Hepatocyte (in vitro differentiated cells): ENCODE results near the gene DOCK8. TPM values are rescaled to one million over a fixed set of nuclear protein-coding genes. Genes with fewer than 3 reads are reported as not detected.

ENCODE experiments used
- DNase-seq: peaks from one replicate; pipeline ENCODE4 v3.0.0-alpha.2; 2016; ENCODE audit warnings: low spot score
- H2AFZ ChIP-seq: fragments of 200-600 bp; sonication (generic); 2 replicates; pipeline ENCODE4 v1.6.0; 2016; ENCODE audit warnings: antibody characterized with exemption, mild to moderate bottlenecking
- H3K27ac ChIP-seq: fragments of 200-600 bp; sonication (generic); 2 replicates; pipeline ENCODE4 v1.5.1; 2016; ENCODE audit warnings: mild to moderate bottlenecking
- H3K27me3 ChIP-seq: fragments of 200-600 bp; sonication (generic); 2 replicates; pipeline ENCODE4 v1.6.1; 2016
- H3K36me3 ChIP-seq: fragments of 200-600 bp; sonication (generic); replicated peaks from 2 replicates; pipeline ENCODE4 v1.5.1; 2016; ENCODE audit warnings: low read depth; ENCODE audit not compliant: insufficient read depth
- H3K4me1 ChIP-seq: fragments of 200-600 bp; sonication (generic); 2 replicates; pipeline ENCODE4 v1.5.1; 2016; ENCODE audit warnings: mild to moderate bottlenecking, moderate library complexity; ENCODE audit not compliant: insufficient read depth
- H3K4me2 ChIP-seq: fragments of 200-600 bp; sonication (generic); 2 replicates; pipeline ENCODE4 v1.6.0; 2016
- H3K4me3 ChIP-seq: fragments of 200-600 bp; sonication (generic); 2 replicates; pipeline ENCODE4 v1.5.1; 2016; ENCODE audit warnings: mild to moderate bottlenecking
- H3K79me2 ChIP-seq: fragments of 200-600 bp; sonication (generic); 2 replicates; pipeline ENCODE4 v1.6.0; 2017; ENCODE audit warnings: mild to moderate bottlenecking
- H3K9me2 ChIP-seq: fragments of 200-600 bp; sonication (generic); replicated peaks from 2 replicates; pipeline ENCODE4 v1.6.0; 2017; ENCODE audit warnings: mild to moderate bottlenecking; ENCODE audit not compliant: insufficient read depth
- H3K9me3 ChIP-seq: fragments of 200-600 bp; sonication (generic); 2 replicates; pipeline ENCODE4 v1.5.1; 2016; ENCODE audit warnings: low read depth, mild to moderate bottlenecking
- H4K20me1 ChIP-seq: fragments of 200-600 bp; sonication (generic); 2 replicates; pipeline ENCODE4 v1.6.0; 2016; ENCODE audit warnings: mild to moderate bottlenecking; ENCODE audit not compliant: insufficient read depth, poor library complexity, severe bottlenecking
- EZH2 ChIP-seq: fragments of 200-600 bp; sonication (generic); IDR thresholded peaks from 2 replicates; pipeline ENCODE4 v1.6.1; 2016; ENCODE audit warnings: antibody characterized with exemption, mild to moderate bottlenecking, borderline replicate concordance
- EZH2phosphoT487 ChIP-seq: fragments of 200-600 bp; sonication (generic); IDR thresholded peaks from one replicate; pipeline ENCODE4 v1.6.1; 2018; ENCODE audit warnings: antibody characterized with exemption, mild to moderate bottlenecking, low read depth, moderate library complexity; ENCODE audit not compliant: unreplicated experiment, severe bottlenecking
- WGBS: methylation state at CpG from one replicate; pipeline ENCODE4 v1.1.6; 2016; ENCODE audit warnings: low lambda C conversion rate; ENCODE audit errors: missing lambda C conversion rate; 5-methylcytosine and 5-hydroxymethylcytosine counted together
- polyA plus RNA-seq: library from polyadenylated mRNA; unstranded; fragments of >200 nt; fragmentation: Nextera tagmentation; extraction: Ambion mirVana; gene quantifications from 2 replicates; pipeline ENCODE4 v1.2.1, GENCODE V29; 2016
- total RNA-seq: library from RNA; depleted of rRNA; stranded (reverse); fragments of >200 nt; gene quantifications from 2 replicates; pipeline ENCODE4 v1.2.3, GENCODE V29; 2014
- TF ChIP-seq, protein P1 (sequence below): fragments of 200-600 bp; sonication (generic); IDR thresholded peaks from 2 replicates; pipeline ENCODE4 v1.5.1; 2016; ENCODE audit warnings: antibody characterized with exemption, mild to moderate bottlenecking; ENCODE audit not compliant: poor library complexity

DOCK8 gene
- total and polyA plus RNA-seq, 2 experiments from 2014 or later: 6.5 to 6.6 TPM

DNA sequence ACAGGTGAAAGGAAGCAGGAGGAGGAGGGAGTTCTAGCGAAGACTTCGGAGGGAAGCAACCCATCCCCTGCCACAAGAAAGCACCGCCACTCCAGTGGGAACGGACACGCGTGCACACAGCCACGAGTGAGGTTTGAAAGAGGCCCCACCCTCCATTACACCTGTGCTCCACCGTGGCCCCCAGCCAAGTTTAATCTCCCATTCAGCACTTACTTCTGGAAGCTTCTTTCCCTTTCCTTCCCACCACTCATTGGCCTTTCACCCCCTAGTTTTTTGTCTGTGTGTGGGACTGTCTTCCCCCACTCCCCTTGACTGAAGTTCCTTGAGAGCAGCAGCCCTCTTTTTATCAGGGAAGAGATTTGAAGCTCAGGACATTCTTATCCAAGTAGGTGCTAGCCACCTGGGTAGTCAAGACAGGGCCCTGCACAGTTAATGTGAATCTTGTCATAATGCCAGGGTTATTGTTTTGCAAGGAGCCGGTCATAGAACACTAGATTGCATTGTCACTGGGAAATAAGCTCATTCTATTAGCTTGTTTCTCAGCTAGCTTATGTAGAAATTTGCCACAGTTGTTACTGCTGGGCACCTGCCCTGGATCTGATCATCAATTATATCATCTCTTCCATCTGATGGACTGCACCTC lies 256.0 kb downstream of the DOCK8 start:
- peak overlapping the region; percentile 68 for H2AFZ ChIP-seq
- no peaks in the 10 kb centered on the region for H3K9me3 ChIP-seq
- TF ChIP-seq, protein P1, sequence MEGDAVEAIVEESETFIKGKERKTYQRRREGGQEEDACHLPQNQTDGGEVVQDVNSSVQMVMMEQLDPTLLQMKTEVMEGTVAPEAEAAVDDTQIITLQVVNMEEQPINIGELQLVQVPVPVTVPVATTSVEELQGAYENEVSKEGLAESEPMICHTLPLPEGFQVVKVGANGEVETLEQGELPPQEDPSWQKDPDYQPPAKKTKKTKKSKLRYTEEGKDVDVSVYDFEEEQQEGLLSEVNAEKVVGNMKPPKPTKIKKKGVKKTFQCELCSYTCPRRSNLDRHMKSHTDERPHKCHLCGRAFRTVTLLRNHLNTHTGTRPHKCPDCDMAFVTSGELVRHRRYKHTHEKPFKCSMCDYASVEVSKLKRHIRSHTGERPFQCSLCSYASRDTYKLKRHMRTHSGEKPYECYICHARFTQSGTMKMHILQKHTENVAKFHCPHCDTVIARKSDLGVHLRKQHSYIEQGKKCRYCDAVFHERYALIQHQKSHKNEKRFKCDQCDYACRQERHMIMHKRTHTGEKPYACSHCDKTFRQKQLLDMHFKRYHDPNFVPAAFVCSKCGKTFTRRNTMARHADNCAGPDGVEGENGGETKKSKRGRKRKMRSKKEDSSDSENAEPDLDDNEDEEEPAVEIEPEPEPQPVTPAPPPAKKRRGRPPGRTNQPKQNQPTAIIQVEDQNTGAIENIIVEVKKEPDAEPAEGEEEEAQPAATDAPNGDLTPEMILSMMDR: no peak
- TF ChIP-seq EZH2 (no peak), EZH2phosphoT487 (no peak)
- peaks cover 15% of the 10 kb centered on the region for H3K4me1 ChIP-seq
- no peaks in the 10 kb centered on the region for H3K36me3 ChIP-seq
- 19% methylated on average over 9 of the region's 9 CpGs for WGBS
- no peaks in the 10 kb centered on the region for H3K27me3 ChIP-seq
- no peaks in the 10 kb centered on the region for H4K20me1 ChIP-seq
- H3K4me2 ChIP-seq: peak overlapping the region; percentile 81
- no peaks in the 10 kb centered on the region for H3K9me2 ChIP-seq
- peak; percentile 26 for DNase-seq
- peaks cover 4% of the 10 kb centered on the region for H3K79me2 ChIP-seq
- H3K4me3 ChIP-seq: peak overlapping the region; percentile 52
- peak overlapping the region; percentile 69 for H3K27ac ChIP-seq

- 96% methylated on average over 4 of the region's 4 CpGs for WGBS
- H3K79me2 ChIP-seq: peaks cover 4% of the 10 kb centered on the region
- no peak for TF ChIP-seq EZH2phosphoT487
- TF ChIP-seq, protein P1: no peak
- no peak for TF ChIP-seq EZH2
- no peak overlapping the region for H3K27ac ChIP-seq
- peaks cover 15% of the 10 kb centered on the region for H3K4me1 ChIP-seq
- H3K4me2 ChIP-seq: peak overlapping the region; percentile 81
- H2AFZ ChIP-seq: no peak overlapping the region
- H3K4me3 ChIP-seq: no peak overlapping the region
- H3K9me3 ChIP-seq: no peaks in the 10 kb centered on the region
- no peaks in the 10 kb centered on the region for H4K20me1 ChIP-seq
- DNase-seq: no peak
- H3K9me2 ChIP-seq: no peaks in the 10 kb centered on the region
- no peaks in the 10 kb centered on the region for H3K36me3 ChIP-seq
- H3K27me3 ChIP-seq: no peaks in the 10 kb centered on the region
Measured at GRCh38 chr9:471320-471719, 256.7 kb downstream of the DOCK8 start.

GRCh38 chr9:472479-473075 lies 257.9 kb downstream of the DOCK8 start:
- TF ChIP-seq EZH2phosphoT487: no peak
- H3K79me2 ChIP-seq: peaks cover 4% of the 10 kb centered on the region
- no peaks in the 10 kb centered on the region for H3K36me3 ChIP-seq
- WGBS: 85% methylated on average over 7 of the region's 7 CpGs
- H4K20me1 ChIP-seq: no peaks in the 10 kb centered on the region
- no peaks in the 10 kb centered on the region for H3K9me3 ChIP-seq
- no peak overlapping the region for H3K27ac ChIP-seq
- H2AFZ ChIP-seq: no peak overlapping the region
- DNase-seq: no peak
- H3K4me2 ChIP-seq: no peak overlapping the region
- H3K4me3 ChIP-seq: no peak overlapping the region
- H3K9me2 ChIP-seq: no peaks in the 10 kb centered on the region
- H3K27me3 ChIP-seq: no peaks in the 10 kb centered on the region
- H3K4me1 ChIP-seq: peaks cover 15% of the 10 kb centered on the region

GRCh38 chr9:477193-477592 lies 262.5 kb downstream of the DOCK8 start:
- no peaks in the 10 kb centered on the region for H4K20me1 ChIP-seq
- DNase-seq: no peak
- H3K9me2 ChIP-seq: no peaks in the 10 kb centered on the region
- H2AFZ ChIP-seq: no peak overlapping the region
- no peaks in the 10 kb centered on the region for H3K27me3 ChIP-seq
- no peaks in the 10 kb centered on the region for H3K79me2 ChIP-seq
- H3K36me3 ChIP-seq: no peaks in the 10 kb centered on the region
- TF ChIP-seq, protein P1: no peak
- TF ChIP-seq EZH2 (no peak), EZH2phosphoT487 (no peak)
- no peak overlapping the region for H3K4me3 ChIP-seq
- no peak overlapping the region for H3K27ac ChIP-seq
- H3K9me3 ChIP-seq: no peaks in the 10 kb centered on the region
- no peak overlapping the region for H3K4me2 ChIP-seq
- no peaks in the 10 kb centered on the region for H3K4me1 ChIP-seq
